ENCODE data around the gene TRIM42. TPM values are rescaled to one million over a fixed set of nuclear protein-coding genes. Genes with fewer than 3 reads are reported as not detected.

The TRIM42 gene
- total and polyA plus RNA-seq, 2 experiments from 2014 or later = not detected

DNA sequence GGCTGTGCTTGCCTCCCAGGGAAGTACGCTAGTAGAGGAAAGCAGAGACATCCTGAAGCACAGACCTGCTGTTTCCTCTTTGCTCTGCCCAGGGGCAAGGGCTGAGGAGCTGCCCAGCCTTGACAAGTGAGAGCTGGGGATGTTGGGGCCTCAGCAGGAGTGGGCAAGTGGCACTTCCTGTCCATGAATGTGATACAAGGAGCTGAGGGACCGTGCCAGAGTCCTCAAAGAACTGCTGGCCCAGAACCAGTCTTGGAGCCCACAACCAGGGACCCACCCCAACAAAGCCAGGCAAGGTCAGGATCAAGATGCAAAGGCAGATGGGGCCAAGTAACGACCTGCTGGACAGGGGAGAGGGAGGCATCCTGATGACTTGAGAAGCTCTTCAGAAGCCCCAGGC is 70.3 kb downstream of the TRIM42 start:
- H3K36me3 ChIP-seq = no peaks in the 10 kb centered on the region
- TF ChIP-seq, protein P1, sequence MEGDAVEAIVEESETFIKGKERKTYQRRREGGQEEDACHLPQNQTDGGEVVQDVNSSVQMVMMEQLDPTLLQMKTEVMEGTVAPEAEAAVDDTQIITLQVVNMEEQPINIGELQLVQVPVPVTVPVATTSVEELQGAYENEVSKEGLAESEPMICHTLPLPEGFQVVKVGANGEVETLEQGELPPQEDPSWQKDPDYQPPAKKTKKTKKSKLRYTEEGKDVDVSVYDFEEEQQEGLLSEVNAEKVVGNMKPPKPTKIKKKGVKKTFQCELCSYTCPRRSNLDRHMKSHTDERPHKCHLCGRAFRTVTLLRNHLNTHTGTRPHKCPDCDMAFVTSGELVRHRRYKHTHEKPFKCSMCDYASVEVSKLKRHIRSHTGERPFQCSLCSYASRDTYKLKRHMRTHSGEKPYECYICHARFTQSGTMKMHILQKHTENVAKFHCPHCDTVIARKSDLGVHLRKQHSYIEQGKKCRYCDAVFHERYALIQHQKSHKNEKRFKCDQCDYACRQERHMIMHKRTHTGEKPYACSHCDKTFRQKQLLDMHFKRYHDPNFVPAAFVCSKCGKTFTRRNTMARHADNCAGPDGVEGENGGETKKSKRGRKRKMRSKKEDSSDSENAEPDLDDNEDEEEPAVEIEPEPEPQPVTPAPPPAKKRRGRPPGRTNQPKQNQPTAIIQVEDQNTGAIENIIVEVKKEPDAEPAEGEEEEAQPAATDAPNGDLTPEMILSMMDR (IDR thresholded peaks at IDR 0.05; ENCODE audit: low read depth, low read length) = no peak

DNA sequence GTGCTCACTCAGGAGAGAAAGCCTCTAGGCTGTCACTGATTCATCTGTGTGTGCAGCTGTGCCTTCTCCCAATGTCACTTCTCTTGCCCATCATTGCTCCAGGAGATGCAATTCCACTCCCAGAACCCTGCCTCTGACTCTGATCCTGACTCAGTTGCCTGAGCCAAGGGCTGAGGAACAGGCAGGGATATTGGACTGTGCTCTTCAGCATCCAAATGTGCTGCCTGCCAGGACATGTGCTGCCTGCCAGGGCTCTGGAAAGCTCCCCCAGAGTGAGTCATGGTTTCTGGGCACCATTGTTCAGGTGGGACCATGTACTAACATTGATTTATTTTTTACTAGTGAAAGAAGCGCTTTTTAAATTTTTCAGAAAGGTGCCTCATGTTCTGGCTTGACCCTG is 71.0 kb downstream of the TRIM42 start:
- Histone ChIP-seq H3K27me3 (peaks cover 18% of the 10 kb centered on the region), H3K9me3 (ENCODE audit: low read depth) (no peaks in the 10 kb centered on the region), H3K4me1 (ENCODE audit: low read depth) (no peaks in the 10 kb centered on the region), H3K27ac (no peak overlapping the region), H3K4me3 (no peak overlapping the region), H3K36me3 (no peaks in the 10 kb centered on the region)
- TF ChIP-seq, protein P1 (IDR thresholded peaks at IDR 0.05; ENCODE audit: low read depth, low read length) = no peak
- no peak for DNase-seq (ENCODE audit: low read depth in 1 of 2, low spot score in 1 of 2)

More for the DNA sequence above, 70.3 kb downstream of the TRIM42 start:
- peaks cover 18% of the 10 kb centered on the region for H3K27me3 ChIP-seq
- no peaks in the 10 kb centered on the region for H3K9me3 ChIP-seq (ENCODE audit: low read depth)
- DNase-seq (ENCODE audit: low read depth in 1 of 2, low spot score in 1 of 2) = no peak
- H3K4me3 ChIP-seq = no peak overlapping the region
- H3K4me1 ChIP-seq (ENCODE audit: low read depth) = no peaks in the 10 kb centered on the region
- no peak overlapping the region for H3K27ac ChIP-seq

Measured in cardiac muscle cell (in vitro differentiated cells and primary cell).